ENCODE measurements around the gene JAG1.

DNA sequence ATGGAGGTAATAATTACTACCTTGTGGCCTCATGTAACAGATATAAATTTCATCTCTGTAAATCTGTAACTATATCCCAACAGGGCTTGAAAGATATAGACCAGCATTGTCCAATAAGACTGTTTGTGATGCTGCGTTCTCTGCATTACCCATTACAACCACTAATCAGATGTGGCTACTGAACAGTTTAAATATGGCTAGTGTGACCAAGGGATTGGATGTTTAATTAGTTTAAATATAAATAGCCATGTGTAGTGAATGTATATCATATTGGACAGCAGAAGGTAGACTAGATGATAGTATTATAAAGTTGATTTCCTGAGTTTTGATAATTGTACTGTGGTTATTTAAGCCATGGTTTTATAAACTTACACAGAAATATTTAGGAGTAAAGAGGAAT lies 27.8 kb upstream of the JAG1 start:
- TF ChIP-seq SMC3 (conservative IDR thresholded peaks at IDR 0.05; ENCODE audit: poor library complexity) (no peak), POLR2AphosphoS5 (IDR thresholded peaks at IDR 0.05) (no peak), EZH2 (IDR thresholded peaks at IDR 0.05; ENCODE audit: borderline replicate concordance, insufficient read depth, low read length, poor library complexity, severe bottlenecking) (no peak), TAF1 (IDR thresholded peaks at IDR 0.05; ENCODE audit: low read depth) (no peak), REST (IDR thresholded peaks at IDR 0.05; ENCODE audit: borderline replicate concordance) (no peak), RAD21 (conservative IDR thresholded peaks at IDR 0.05) (no peak), EP300 (conservative IDR thresholded peaks at IDR 0.05; ENCODE audit: poor library complexity, severe bottlenecking) (no peak)
- TF ChIP-seq, protein P1, sequence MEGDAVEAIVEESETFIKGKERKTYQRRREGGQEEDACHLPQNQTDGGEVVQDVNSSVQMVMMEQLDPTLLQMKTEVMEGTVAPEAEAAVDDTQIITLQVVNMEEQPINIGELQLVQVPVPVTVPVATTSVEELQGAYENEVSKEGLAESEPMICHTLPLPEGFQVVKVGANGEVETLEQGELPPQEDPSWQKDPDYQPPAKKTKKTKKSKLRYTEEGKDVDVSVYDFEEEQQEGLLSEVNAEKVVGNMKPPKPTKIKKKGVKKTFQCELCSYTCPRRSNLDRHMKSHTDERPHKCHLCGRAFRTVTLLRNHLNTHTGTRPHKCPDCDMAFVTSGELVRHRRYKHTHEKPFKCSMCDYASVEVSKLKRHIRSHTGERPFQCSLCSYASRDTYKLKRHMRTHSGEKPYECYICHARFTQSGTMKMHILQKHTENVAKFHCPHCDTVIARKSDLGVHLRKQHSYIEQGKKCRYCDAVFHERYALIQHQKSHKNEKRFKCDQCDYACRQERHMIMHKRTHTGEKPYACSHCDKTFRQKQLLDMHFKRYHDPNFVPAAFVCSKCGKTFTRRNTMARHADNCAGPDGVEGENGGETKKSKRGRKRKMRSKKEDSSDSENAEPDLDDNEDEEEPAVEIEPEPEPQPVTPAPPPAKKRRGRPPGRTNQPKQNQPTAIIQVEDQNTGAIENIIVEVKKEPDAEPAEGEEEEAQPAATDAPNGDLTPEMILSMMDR (IDR thresholded peaks at IDR 0.05; ENCODE audit: poor library complexity, severe bottlenecking), result no peak

All from neural cell (in vitro differentiated cells).